Panc1 (cell line): Measurements from ENCODE around the gene TCEA3.

ENCODE experiments used
- CTCF ChIP-seq: fragments of 450-650 bp; IDR thresholded peaks from 2 replicates; pipeline ENCODE4 v1.5.1; 2017; ENCODE audit warnings: mild to moderate bottlenecking
- POLR2AphosphoS5 ChIP-seq: IDR thresholded peaks from 2 replicates; pipeline ENCODE4 v1.6.1; 2012; ENCODE audit warnings: mild to moderate bottlenecking, low read depth, low read length, moderate library complexity
- SIN3A ChIP-seq: IDR thresholded peaks from 2 replicates; pipeline ENCODE4 v1.6.1; 2012; ENCODE audit warnings: low read depth, mild to moderate bottlenecking, low read length, moderate library complexity, borderline replicate concordance; ENCODE audit not compliant: insufficient read depth

GRCh38 chr1:23366598-23366997, 58.0 kb downstream of the TCEA3 start:
- TF ChIP-seq CTCF, result no peak
- no peak for TF ChIP-seq POLR2AphosphoS5
- no peak for TF ChIP-seq SIN3A
